Fibroblast of lung (primary cell): ENCODE results near the gene PGC.

Experiments used
- CTCF ChIP-seq, 2 donors: IDR thresholded peaks in 1 of 2; conservative IDR thresholded peaks in 1 of 2; 1 replicate in 1 of 2; 2 replicates in 1 of 2; pipeline ENCODE4 v1.5.1; 2011 to 2012; ENCODE audit warnings: low read length in 2 of 2, control low read depth in 1 of 2, inconsistent platforms in 1 of 2, low read depth in 1 of 2, mild to moderate bottlenecking in 1 of 2
- EZH2 ChIP-seq: IDR thresholded peaks from 2 replicates; pipeline ENCODE4 v1.5.1; 2012; ENCODE audit warnings: low read length, control low read depth, mild to moderate bottlenecking; ENCODE audit errors: missing control alignments

- TF ChIP-seq CTCF (conservative IDR thresholded peaks at IDR 0.05 in 1 of 2, IDR thresholded peaks at IDR 0.05 in 1 of 2; ENCODE audit: low read depth in 1 of 2, low read length in 2 of 2) (no peak), EZH2 (no peak)
Observed at GRCh38 chr6:41708856-41709255, 38.3 kb downstream of the PGC start.
